ENCODE results near the gene ATXN8OS. TPM values are rescaled to one million over a fixed set of nuclear protein-coding genes. Genes with fewer than 3 reads are reported as not detected.

Gene ATXN8OS
- polyA plus RNA-seq, 1 donor from 2014 or later: 0.33 TPM

DNA sequence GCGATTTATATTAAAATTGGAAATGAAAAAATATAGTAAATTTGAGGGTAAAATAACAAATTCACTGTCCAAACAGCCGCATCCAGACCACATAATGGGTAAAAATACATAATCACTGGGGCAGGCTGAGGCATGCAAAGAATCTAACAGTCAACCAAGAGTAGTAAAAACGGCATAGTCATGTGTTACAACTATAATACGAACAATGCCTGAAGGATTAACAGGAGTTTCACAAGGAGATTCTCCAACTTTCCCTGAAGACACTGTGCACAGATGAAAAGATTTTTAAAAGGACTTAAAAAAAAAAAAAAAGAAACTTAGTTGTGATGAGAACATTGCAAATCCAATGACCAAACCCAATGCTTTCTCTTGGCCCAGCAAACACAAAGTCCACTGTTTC is 20.4 kb upstream of the ATXN8OS start:
- H3K9me3 ChIP-seq (ENCODE audit: low read length): no peaks in the 10 kb centered on the region
- H2AFZ ChIP-seq (ENCODE audit: low read depth, low read length): no peak overlapping the region
- no peaks in the 10 kb centered on the region for H3K36me3 ChIP-seq (ENCODE audit: insufficient read depth, low read length)
- no peaks in the 10 kb centered on the region for H3K79me2 ChIP-seq (replicated peaks; ENCODE audit: insufficient read depth, low read length)
- H4K20me1 ChIP-seq (ENCODE audit: insufficient read depth): no peaks in the 10 kb centered on the region
- H3K9me2 ChIP-seq (ENCODE audit: insufficient read depth, low read length): no peaks in the 10 kb centered on the region
- no peak overlapping the region for H3K9ac ChIP-seq (ENCODE audit: low read length)
- H3F3A ChIP-seq (ENCODE audit: insufficient read depth, low read length, poor library complexity, severe bottlenecking): peaks cover 4% of the 10 kb centered on the region
- no peak overlapping the region for H3K4me2 ChIP-seq (ENCODE audit: low read length)
- no peaks in the 10 kb centered on the region for H3K27me3 ChIP-seq (ENCODE audit: insufficient read depth, low read depth, low read length)
- no peak overlapping the region for H3K4me3 ChIP-seq (ENCODE audit: low read length)
- no peak overlapping the region for H3K27ac ChIP-seq (ENCODE audit: low read length)
- TF ChIP-seq, protein P1, sequence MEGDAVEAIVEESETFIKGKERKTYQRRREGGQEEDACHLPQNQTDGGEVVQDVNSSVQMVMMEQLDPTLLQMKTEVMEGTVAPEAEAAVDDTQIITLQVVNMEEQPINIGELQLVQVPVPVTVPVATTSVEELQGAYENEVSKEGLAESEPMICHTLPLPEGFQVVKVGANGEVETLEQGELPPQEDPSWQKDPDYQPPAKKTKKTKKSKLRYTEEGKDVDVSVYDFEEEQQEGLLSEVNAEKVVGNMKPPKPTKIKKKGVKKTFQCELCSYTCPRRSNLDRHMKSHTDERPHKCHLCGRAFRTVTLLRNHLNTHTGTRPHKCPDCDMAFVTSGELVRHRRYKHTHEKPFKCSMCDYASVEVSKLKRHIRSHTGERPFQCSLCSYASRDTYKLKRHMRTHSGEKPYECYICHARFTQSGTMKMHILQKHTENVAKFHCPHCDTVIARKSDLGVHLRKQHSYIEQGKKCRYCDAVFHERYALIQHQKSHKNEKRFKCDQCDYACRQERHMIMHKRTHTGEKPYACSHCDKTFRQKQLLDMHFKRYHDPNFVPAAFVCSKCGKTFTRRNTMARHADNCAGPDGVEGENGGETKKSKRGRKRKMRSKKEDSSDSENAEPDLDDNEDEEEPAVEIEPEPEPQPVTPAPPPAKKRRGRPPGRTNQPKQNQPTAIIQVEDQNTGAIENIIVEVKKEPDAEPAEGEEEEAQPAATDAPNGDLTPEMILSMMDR (IDR thresholded peaks at IDR 0.05; ENCODE audit: poor library complexity, severe bottlenecking): no peak
- TF ChIP-seq MXI1 (conservative IDR thresholded peaks at IDR 0.05; ENCODE audit: poor library complexity, severe bottlenecking) (no peak), EP300 (conservative IDR thresholded peaks at IDR 0.05; ENCODE audit: poor library complexity, severe bottlenecking) (no peak), EZH2 (IDR thresholded peaks at IDR 0.05; ENCODE audit: borderline replicate concordance, insufficient read depth, low read length, poor library complexity, severe bottlenecking) (no peak), SMC3 (conservative IDR thresholded peaks at IDR 0.05; ENCODE audit: poor library complexity) (no peak), POLR2AphosphoS5 (IDR thresholded peaks at IDR 0.05) (no peak), RAD21 (conservative IDR thresholded peaks at IDR 0.05) (no peak), TAF1 (IDR thresholded peaks at IDR 0.05; ENCODE audit: low read depth) (no peak)
- TF ChIP-seq, protein P2, sequence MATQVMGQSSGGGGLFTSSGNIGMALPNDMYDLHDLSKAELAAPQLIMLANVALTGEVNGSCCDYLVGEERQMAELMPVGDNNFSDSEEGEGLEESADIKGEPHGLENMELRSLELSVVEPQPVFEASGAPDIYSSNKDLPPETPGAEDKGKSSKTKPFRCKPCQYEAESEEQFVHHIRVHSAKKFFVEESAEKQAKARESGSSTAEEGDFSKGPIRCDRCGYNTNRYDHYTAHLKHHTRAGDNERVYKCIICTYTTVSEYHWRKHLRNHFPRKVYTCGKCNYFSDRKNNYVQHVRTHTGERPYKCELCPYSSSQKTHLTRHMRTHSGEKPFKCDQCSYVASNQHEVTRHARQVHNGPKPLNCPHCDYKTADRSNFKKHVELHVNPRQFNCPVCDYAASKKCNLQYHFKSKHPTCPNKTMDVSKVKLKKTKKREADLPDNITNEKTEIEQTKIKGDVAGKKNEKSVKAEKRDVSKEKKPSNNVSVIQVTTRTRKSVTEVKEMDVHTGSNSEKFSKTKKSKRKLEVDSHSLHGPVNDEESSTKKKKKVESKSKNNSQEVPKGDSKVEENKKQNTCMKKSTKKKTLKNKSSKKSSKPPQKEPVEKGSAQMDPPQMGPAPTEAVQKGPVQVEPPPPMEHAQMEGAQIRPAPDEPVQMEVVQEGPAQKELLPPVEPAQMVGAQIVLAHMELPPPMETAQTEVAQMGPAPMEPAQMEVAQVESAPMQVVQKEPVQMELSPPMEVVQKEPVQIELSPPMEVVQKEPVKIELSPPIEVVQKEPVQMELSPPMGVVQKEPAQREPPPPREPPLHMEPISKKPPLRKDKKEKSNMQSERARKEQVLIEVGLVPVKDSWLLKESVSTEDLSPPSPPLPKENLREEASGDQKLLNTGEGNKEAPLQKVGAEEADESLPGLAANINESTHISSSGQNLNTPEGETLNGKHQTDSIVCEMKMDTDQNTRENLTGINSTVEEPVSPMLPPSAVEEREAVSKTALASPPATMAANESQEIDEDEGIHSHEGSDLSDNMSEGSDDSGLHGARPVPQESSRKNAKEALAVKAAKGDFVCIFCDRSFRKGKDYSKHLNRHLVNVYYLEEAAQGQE (IDR thresholded peaks at IDR 0.05; ENCODE audit: borderline replicate concordance): no peak

DNA sequence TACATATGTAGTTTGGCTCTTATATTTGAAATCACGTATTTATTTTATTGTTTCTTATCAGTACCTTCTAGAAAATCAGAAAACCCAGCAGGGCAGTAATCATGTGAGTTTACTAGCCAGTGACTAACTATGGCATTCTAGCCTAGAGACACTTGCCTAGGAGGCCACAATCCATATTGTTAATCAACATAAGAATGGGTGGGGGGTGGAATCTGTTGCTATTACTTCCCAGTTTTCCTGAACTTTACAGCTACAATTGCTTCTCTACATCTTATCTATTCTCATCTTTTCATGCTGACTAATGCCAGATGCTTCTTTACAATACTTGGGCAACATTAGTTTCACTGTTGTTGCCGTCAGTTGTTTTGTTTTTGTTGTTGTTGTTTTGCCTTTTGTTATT is 18.7 kb upstream of the ATXN8OS start:
- H3K79me2 ChIP-seq (replicated peaks; ENCODE audit: insufficient read depth, low read length): no peaks in the 10 kb centered on the region
- no peak overlapping the region for H3K4me2 ChIP-seq (ENCODE audit: low read length)
- H3K27me3 ChIP-seq (ENCODE audit: insufficient read depth, low read depth, low read length): no peaks in the 10 kb centered on the region
- TF ChIP-seq, protein P2 (IDR thresholded peaks at IDR 0.05; ENCODE audit: borderline replicate concordance): no peak
- TF ChIP-seq RAD21 (conservative IDR thresholded peaks at IDR 0.05): no peak
- no peak for TF ChIP-seq EZH2 (IDR thresholded peaks at IDR 0.05; ENCODE audit: borderline replicate concordance, insufficient read depth, low read length, poor library complexity, severe bottlenecking)
- no peak for TF ChIP-seq POLR2AphosphoS5 (IDR thresholded peaks at IDR 0.05)
- TF ChIP-seq, protein P1 (IDR thresholded peaks at IDR 0.05; ENCODE audit: poor library complexity, severe bottlenecking): no peak
- TF ChIP-seq MXI1 (conservative IDR thresholded peaks at IDR 0.05; ENCODE audit: poor library complexity, severe bottlenecking): no peak
- TF ChIP-seq TAF1 (IDR thresholded peaks at IDR 0.05; ENCODE audit: low read depth): no peak
- no peak for TF ChIP-seq SMC3 (conservative IDR thresholded peaks at IDR 0.05; ENCODE audit: poor library complexity)
- TF ChIP-seq EP300 (conservative IDR thresholded peaks at IDR 0.05; ENCODE audit: poor library complexity, severe bottlenecking): no peak
- H3K9me3 ChIP-seq (ENCODE audit: low read length): no peaks in the 10 kb centered on the region
- H2AFZ ChIP-seq (ENCODE audit: low read depth, low read length): no peak overlapping the region
- H4K20me1 ChIP-seq (ENCODE audit: insufficient read depth): no peaks in the 10 kb centered on the region
- H3K36me3 ChIP-seq (ENCODE audit: insufficient read depth, low read length): no peaks in the 10 kb centered on the region
- no peaks in the 10 kb centered on the region for H3K9me2 ChIP-seq (ENCODE audit: insufficient read depth, low read length)
- H3K9ac ChIP-seq (ENCODE audit: low read length): no peak overlapping the region
- H3K4me3 ChIP-seq (ENCODE audit: low read length): no peak overlapping the region
- no peak overlapping the region for H3K27ac ChIP-seq (ENCODE audit: low read length)
- H3F3A ChIP-seq (ENCODE audit: insufficient read depth, low read length, poor library complexity, severe bottlenecking): peaks cover 4% of the 10 kb centered on the region

All from neural cell (in vitro differentiated cells).